GM21367 (cell line): ENCODE measurements around the gene GDI1.
A peak's percentile ranks its signal among the peaks of the same experiment; 100 is the strongest.

Source experiments
- ATAC-seq: cut with Tn5 transposase; IDR thresholded peaks from one replicate; pipeline ENCODE4 v1.9.1; 2021; ENCODE audit not compliant: unreplicated experiment

The GDI1 gene

GRCh38 chrX:154408659-154409221 is 28.2 kb upstream of the GDI1 start:
- no peak for ATAC-seq

GRCh38 chrX:154409222-154409871 is 27.6 kb upstream of the GDI1 start, which contains the start of gene DNASE1L1:
DNASE1L1 (minus strand) TSS chrX:154409254; CDS start chrX:154405568, 3,686 bp downstream.
- ATAC-seq = peak; percentile 42

DNA sequence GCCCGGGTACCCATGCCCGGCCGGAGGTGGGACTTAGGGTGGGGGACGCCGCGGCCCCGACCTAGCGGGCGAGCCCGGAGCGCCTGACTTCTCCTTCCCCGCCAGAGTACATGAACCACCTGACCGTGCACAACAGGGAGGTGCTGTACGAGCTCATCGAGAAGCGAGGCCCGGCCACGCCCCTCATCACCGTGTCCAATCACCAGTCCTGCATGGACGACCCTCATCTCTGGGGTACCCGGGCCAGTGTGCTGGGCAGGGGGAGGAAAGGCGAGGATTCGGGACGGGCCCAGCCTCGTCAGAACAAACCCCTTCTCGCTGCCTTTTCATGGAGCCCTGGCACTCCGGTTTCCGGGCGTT is 25.0 kb upstream of the GDI1 start:
- ATAC-seq = no peak

DNA sequence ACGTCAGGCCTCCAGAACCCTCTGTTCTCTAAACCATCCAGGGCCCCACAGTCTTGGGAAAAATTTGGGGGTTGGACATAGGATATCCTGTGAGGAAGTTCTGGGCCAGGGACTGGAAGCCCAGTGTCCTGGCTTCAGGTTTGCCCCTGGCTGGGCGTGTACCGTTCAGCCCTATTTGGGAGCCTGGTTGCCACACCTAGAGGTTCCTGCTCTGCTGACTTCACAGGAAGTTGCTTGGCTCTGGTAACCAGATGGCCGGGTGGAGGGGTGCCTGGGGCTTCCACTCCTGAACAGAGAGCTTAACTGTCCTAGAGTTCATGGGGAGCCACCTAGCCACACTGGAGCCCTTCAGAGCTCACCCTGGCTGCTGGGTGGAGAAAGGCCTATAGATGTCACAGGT is 24.5 kb upstream of the GDI1 start:
- ATAC-seq = no peak

DNA sequence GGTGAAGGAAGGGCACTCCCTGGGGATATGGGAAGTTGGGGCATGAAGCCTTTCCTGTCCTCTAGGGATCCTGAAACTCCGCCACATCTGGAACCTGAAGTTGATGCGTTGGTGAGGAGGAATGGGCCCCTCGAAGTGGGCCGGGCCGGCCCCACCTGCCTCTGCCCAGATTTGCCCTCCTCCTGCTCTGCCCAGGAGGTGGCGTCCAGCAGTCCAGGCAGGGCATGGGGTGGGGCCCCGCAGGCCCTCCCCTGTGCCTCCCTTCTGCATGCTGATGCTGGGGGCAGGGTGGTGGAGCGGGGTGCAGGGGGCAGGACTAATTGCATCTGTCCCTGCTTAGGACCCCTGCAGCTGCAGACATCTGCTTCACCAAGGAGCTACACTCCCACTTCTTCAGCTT is 23.8 kb upstream of the GDI1 start:
- no peak for ATAC-seq

GRCh38 chrX:154417157-154417556 is 19.8 kb upstream of the GDI1 start:
- ATAC-seq = no peak

DNA sequence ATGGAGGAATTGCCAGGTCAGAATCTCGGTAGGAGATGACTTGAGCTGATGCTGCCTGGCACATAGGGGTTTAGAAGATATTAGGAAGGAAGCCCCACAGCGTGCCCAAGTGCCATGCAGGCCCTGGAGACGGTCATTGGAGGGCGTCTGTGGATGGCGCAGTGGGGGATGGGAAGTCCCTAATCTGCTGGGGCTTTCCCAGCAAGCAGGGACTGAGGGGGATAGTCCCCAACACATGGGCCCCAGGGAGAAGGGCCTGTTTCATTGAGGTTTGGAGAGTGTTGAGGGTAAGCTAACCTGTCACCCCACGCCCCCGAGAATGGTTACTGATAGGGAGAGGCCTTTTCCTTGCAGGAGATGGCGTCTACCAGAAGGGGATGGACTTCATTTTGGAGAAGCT is 17.8 kb upstream of the GDI1 start:
- ATAC-seq = no peak

DNA sequence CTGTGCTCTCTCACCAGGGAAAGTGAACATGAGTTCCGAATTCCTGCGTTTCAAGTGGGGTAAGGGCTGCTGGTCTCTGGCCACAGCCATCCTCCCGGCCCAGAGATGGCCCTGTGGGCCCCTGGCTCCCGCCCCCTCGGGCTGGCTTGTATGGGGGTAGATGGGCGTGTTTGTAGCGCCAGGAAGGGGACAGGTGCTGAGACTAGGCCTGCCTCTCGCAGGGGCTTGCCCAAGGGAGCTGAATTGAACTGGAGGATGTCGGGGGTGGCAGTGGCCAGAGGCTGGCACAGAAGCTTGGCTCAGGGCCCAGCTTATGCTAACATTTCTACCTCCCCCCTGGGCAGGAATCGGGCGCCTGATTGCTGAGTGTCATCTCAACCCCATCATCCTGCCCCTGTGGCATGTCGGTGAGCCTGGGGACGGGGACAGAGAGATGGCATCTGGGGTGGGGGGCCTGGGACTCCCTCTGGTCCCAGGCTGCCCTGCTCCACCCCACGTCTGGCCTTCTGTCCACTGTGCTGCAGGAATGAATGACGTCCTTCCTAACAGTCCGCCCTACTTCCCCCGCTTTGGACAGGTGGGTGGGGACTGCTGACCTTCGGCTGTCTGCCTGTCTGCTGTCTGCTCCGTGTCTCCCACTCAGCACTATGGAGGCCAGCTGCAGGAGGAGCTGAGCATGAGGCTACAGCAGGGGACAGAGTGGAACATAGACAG is 17.1 kb upstream of the GDI1 start:
- ATAC-seq = no peak

GRCh38 chrX:154420402-154420756 is 16.6 kb upstream of the GDI1 start:
- no peak for ATAC-seq

- no peak for ATAC-seq
Observed at GRCh38 chrX:154426916-154427770, 9.8 kb upstream of the GDI1 start.

DNA sequence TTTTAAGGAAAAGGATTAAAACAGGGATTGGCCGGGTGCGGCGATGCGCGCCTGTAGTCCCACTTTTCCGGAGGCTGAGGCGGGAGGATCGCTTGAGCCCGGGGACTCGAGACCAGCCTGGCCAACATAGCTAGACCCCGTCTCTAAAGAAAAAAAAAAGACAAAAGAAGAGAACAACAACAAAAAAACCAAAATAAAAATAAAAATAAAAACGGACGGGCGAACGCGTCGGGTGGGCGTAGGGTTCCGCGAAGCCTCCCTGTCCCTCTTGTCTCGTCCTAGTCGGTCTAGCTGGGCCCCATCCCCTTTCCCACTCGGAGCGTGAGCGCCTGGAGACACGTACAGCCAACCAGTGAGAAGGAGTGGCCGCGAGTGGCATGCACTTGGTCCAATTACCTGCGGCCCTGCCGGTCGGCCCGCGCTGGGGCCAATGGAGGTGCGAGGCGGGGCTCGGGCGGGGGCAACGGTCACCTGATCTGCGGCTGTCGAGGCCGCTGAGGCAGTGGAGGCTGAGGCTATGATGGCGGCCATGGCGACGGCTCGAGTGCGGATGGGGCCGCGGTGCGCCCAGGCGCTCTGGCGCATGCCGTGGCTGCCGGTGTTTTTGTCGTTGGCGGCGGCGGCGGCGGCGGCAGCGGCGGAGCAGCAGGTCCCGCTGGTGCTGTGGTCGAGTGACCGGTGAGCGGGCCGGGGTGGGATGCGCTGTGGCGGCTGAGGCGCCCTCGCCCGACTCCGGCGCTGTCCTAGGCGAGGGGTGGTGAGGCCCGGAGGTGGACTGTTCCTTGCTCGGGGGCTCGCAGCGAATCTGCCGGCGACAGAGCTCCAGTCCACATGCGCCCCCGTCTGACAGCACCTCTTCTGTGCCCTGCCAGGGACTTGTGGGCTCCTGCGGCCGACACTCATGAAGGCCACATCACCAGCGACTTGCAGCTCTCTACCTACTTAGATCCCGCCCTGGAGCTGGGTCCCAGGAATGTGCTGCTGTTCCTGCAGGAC is 8.5 kb upstream of the GDI1 start, which contains the start of gene ATP6AP1:
ATP6AP1 (plus strand) TSS at position 502 of the 996 bp plus-strand sequence; CDS start at position 518, 16 bp downstream.
- ATAC-seq = peak; percentile 94

DNA sequence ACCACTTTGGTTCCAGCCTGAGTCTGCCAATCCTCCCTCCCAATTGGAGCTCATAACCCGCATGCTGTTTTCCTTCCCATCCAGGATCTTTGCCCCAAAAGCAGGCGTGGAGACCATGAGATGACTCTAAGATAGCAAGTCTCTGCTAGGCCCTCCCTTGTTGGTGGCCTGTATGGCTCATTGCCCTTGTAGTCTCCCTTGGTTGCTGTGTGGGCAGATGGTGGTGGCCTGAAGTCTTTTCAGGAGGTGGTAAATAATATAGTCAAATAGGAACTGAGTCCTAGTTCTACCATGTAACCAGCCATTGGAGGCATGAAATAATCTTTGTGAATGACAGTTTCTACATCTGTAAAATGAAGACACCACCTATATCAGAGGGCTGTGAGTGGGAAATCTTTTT is 7.2 kb upstream of the GDI1 start:
- no peak for ATAC-seq

GRCh38 chrX:154430479-154430878 is 6.5 kb upstream of the GDI1 start:
- ATAC-seq = no peak

DNA sequence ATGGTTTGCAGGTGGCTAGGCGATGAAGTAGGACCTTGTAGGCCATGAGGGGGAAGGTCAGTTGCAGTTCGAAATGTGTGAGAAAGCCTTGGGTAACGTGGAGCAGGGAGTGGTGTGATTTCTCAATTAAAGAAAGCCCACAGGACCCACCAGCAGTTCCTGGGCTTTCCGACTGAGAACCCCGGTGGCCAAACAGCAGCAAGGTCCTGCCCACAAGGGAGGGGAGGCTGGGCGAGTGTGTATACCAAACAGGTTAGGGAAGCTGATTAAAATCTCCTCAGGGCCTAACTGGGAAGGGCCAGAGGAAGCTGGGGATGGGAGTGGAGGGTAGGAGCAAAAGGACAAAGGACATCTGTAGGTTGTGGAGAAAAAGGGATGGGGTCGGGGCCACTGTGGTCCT is 6.0 kb upstream of the GDI1 start:
- no peak for ATAC-seq

GRCh38 chrX:154431341-154431740 is 5.6 kb upstream of the GDI1 start:
- no peak for ATAC-seq

DNA sequence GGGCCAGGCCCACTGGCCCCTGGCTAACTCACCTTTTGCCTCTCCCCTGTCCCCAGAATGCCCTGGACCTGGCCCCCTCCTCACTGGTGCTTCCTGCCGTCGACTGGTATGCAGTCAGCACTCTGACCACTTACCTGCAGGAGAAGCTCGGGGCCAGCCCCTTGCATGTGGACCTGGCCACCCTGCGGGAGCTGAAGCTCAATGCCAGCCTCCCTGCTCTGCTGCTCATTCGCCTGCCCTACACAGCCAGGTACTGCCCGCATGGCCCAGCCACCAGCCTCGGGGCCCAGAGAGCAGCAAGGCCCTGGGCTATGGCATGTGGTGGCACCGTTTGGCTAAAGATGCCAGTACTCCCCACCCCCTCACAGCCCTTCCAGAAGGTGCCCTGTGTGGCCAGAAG is 4.7 kb upstream of the GDI1 start:
- no peak for ATAC-seq

- no peak for ATAC-seq
Observed at GRCh38 chrX:154433605-154434004, 3.3 kb upstream of the GDI1 start.

DNA sequence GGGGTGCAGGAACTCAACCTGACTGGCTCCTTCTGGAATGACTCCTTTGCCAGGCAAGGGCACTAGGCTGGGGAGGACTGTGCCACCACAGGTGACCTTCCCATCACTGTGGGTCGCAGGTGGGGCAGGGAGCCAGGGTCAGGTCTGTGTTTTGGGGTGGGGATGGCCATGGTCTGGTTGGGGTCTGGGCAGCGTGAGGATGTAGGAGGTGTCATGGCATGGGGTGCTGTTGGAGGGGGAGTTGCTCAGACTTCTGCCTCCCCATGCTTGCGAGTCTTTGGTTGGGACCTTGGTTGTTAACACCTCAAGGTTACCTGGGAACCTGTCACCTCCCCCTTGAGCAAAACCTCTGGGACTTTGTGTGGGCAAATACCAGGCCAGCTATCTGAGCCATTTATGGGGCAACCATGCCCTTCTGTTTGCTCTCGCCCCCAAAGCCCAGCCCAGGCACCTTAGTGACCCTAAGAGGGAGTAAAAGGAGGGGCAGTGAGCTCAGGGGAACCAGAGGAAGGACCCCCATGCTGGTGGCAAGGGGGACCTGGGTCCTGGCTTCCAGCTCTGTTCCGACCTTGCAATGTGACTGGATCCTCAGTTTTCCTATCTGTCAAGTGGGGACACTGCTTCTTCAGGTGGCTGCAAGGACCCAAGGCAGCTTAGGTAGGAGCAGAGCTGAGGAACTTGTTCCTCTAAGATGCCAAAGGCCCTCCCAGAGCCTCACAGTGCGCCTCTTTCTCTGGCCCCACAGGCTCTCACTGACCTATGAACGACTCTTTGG is 2.4 kb upstream of the GDI1 start:
- no peak for ATAC-seq

DNA sequence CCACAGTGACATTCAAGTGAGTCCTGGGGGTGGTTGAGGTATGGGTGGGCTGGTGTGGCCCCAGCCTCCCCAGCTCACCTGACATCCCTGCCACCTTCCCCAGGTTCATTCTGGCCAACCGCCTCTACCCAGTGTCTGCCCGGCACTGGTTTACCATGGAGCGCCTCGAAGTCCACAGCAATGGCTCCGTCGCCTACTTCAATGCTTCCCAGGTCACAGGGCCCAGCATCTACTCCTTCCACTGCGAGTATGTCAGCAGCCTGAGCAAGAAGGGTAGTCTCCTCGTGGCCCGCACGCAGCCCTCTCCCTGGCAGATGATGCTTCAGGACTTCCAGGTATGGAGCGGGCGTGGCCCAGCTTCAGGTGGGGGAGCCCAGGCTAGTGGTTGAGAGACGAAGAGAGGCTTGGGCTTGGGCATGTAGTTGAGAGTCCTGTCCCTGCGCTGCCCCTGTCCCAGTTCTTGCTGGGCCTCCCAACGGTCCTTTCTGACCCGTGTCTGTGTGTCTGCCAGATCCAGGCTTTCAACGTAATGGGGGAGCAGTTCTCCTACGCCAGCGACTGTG is 1.7 kb upstream of the GDI1 start:
- no peak for ATAC-seq
